Stimulated activated CD8-positive, alpha-beta memory T cell treated with anti-CD3 and anti-CD28 coated beads, Interleukin-7, amount 100 ng/mL, for 24 hours (primary cell): ENCODE measurements around the gene ZBTB11.
"Not testable (repeated sequence)": the region's sequence is repeated elsewhere in the genome, so short reads cannot be mapped to it uniquely, and the experiment has no call there.

Experiments
- DNase-seq: peaks from one replicate; pipeline ENCODE4 v3.0.0-alpha.2; 2020; ENCODE audit warnings: low read depth

ZBTB11 gene, protein sequence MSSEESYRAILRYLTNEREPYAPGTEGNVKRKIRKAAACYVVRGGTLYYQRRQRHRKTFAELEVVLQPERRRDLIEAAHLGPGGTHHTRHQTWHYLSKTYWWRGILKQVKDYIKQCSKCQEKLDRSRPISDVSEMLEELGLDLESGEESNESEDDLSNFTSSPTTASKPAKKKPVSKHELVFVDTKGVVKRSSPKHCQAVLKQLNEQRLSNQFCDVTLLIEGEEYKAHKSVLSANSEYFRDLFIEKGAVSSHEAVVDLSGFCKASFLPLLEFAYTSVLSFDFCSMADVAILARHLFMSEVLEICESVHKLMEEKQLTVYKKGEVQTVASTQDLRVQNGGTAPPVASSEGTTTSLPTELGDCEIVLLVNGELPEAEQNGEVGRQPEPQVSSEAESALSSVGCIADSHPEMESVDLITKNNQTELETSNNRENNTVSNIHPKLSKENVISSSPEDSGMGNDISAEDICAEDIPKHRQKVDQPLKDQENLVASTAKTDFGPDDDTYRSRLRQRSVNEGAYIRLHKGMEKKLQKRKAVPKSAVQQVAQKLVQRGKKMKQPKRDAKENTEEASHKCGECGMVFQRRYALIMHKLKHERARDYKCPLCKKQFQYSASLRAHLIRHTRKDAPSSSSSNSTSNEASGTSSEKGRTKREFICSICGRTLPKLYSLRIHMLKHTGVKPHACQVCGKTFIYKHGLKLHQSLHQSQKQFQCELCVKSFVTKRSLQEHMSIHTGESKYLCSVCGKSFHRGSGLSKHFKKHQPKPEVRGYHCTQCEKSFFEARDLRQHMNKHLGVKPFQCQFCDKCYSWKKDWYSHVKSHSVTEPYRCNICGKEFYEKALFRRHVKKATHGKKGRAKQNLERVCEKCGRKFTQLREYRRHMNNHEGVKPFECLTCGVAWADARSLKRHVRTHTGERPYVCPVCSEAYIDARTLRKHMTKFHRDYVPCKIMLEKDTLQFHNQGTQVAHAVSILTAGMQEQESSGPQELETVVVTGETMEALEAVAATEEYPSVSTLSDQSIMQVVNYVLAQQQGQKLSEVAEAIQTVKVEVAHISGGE

DNA sequence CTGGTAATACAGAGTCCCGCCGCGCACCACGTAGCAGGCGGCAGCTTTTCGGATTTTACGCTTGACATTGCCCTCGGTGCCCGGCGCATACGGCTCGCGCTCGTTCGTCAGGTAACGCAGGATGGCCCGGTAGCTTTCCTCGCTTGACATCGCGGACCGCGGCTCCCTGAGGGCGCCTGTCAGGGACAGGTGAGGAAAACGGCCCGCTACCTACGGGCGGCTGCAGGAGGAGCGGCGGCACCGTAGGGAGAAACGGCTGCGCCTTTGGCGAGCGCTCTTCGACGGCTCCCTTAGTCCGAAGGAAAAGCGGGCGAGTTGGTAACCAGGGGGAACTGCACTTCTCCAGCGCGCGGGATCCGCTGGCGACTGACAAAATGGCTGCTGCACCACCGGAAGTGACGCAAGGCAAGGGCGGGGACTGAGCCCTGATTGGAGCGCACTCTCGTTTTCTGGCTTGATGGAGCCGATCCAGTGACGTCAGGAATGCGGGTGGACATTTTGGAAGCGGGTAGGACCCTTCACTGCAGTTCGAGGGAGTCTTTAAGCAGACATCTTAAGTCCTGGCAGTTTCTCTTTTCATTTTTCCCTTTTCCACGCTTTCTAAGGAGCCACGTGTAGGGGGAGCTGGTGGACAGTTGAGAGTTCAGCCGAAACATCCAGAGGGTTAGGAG is at the start of gene ZBTB11:
TSS of gene ZBTB11 (minus strand) at position 368 of the 671 bp plus-strand sequence. CDS start at position 150, 218 bp downstream.
- peak; percentile 100 for DNase-seq

DNA sequence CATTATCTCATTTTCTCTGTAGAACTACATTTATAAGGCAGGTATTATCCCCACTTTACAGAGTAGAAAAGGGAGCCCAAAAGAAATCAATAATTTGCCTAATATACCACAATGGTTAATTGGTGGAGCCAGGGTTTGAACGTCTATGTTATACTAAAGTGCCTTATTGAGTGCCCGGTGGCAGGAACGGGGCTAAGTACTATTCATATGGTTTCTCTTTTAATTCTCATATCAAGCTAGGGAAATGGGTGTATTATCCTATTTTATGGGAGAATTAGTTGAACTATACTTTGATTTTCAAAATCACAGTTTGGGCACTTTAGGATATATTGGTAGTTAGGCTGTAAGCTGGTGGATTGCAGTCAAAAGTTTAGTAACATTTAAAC is 49.0 kb upstream of the ZBTB11 start:
- no peak for DNase-seq

DNA sequence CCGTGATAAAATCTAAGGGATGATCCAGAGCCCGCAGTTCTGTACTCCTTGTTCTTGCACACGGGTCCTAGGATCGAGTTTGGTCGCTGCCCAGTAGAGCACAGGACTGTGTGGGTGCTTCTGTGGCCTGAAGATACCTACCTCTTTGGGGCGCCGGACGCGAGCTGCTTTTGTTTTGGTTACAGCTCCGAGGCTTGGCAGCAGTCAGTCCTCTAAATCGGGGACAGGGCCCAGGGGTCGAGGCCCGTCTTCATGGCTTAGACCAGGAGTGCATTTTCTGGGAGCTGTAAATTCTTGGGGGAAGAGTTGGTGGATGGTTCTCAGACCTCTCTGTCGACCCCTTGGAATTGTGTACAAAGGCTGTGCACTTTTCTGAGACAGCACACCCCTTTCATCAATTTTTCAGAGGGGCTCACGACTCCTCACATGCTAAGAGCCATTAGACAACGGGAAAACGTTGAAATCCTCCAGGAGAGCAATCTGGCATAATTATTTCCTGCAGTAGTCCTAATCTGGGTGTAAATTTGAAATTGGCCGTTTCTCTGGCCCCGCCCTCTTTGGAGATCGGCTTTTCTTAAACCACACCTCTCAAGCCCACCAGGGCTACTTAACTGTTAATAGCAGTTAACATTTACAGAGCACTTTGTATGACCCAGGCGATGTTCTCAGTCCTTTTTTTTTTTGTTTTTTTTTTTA is 48.4 kb upstream of the ZBTB11 start:
- DNase-seq: no peak

DNA sequence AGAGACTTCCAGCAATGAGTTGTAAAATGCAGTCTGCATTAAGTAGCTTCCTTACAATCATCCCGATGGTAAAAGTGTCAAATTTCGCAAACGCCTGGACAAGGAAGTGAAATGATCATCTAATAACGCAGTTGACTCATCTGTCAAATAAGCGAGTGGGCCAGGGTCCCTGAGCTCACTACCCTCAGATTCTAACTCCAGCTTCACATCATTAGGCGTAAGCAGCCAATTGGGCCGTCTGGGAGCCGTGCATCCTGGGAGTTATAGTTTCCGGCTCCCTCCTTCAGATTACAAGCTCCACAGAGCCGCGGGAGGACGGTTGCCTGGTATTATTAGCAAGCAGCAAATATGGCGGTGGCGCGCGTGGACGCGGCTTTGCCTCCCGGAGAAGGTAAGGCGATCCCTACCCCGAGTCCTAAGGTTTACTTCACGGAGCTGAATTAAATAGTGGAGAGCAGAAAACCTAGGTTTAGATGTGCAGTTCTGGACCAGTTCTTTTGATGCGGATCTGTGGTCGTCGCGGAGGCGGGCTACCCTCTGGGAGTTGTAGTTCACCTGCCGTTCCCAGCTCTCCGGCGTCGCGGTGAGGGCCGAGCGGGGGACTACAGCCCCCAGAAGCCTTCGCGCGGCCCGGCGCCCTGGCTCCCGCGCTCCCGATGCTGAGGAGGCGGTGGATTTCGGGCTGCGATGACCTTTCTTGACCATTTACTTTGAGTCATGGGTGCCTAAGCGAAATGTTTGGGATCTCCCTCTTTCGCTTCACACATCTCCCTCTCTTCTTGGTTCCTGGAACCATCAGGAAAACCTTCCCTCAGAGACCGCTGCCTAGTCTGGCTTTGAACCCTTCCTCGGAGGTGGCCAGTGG is 47.6 kb upstream of the ZBTB11 start, which contains the start of gene CEP97:
TSS of gene CEP97 (plus strand) at position 286 of the 865 bp plus-strand sequence. CDS start at position 349, 63 bp downstream.
- peak; percentile 74 for DNase-seq

DNA sequence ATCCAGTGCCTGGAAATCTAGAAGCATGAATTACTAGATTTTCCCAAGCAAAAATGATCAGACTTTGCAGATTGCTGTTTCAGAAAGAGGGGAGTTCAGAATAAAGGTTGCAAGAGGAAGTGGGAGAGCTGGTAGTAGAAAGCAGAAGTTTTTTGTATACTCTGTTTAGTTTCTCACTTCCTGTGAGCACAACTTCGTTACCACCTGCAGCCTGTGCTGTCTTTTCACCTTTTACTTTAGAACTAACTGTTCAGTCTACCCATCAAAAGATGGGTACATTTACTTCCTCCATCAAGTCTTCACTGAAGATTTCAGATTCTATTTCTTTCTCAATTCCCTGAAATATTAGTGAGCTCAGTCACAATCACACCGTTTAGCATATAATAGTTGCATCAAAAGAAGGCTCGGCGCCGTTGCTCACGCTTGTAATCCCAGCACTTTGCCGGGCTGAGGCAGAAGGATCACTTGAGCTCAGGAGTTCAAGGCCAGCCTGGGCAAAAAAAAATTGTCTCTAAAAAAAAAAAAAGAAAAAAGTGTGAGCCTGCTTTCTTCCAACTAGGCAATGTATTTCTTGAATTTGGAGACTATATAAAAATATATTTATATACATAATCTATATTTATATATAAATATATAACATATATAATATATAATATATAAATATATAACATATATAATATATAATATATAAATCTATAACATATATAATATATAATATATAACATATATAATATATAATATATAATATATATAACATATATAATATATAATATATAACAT is 45.7 kb upstream of the ZBTB11 start:
- DNase-seq: no peak

DNA sequence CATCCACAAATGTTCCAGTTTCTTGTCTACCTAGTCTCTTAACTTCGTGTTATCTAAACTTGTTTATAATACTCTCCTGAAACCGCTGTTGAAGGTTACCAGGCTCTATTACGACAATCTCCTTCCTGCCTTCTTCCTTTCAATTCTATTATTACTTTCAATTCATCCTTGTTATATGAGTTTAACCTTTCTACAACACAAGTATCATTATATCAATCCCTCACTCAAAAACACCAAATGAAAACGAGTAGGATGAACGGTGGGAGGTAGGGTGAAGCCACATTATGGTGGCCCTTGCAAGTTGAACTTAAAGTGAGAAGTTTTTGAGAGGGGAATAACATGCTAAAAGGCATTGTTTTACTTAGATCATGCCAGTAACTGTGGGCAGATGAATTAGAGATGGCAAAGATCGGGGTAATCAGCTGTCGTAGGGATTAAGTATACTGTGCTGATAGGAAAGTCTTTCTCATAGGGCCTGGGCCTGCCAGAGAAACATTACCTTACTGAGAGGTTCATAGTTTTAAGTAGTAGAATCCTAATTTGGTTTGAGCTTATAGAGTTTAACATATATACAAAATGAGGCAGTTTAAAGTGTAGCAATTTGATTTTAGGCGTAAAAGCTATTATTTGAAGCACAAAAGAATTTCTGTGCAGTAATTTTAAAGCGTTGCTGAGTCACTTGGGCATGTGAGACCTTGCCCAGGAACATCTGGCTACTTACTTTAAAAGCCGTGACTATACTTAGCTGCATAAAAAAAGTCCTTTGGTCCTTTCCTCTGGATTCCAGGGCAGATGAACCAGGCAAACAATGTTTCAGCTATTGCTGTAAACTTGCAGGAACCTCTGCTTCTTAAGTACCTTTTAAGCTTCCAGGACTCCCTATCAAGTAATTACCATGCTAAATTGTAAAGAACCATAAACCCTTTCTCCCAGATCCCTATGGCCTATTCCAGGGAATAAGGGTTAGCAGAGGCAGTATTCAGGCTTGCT is 44.2 kb upstream of the ZBTB11 start:
- DNase-seq: no peak

DNA sequence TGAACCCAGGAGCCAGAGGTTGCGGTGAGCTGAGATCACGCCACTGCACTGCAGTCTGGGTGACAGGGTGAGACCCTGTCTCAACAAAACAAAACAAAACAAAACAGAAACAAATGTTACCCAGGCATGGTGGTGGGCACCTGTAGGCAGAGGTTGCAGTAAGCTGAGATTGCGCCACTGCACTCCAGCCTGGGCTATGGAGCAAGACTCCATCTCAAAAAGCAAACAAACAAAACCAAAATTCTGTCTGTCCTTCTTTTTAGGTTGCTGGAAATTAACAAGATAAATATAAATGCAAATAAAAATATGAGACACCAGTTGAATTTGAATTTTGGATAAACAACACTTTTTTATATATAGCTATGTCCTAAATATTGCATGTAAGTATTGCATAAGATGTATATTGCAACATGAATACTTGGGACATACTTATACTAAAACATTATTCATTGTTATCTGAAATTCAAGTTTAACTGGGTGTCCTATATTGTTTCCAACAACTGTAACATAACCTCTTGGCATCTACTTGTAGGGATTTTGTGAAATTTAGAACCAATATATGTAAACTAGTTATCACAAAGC is 42.8 kb upstream of the ZBTB11 start:
- no peak for DNase-seq

DNA sequence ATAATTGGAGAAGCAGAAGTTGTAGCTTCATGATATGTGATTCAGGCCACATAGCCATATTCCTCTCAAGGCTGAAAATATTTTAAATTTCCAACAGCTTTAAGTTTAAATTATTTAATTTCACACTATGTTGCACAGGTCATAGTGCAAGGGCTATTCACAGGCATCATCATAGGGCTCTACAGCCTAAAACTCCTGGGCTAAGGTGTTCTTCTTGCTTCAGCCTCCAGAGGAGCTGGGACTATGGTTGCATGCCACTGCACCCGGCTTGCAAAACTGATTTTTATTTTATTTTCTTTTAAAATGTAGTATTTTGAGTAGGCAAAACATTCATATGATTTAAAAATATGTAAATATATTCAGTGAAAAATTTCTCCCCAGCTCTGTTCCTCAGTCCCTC is 41.5 kb upstream of the ZBTB11 start:
- DNase-seq: no peak

DNA sequence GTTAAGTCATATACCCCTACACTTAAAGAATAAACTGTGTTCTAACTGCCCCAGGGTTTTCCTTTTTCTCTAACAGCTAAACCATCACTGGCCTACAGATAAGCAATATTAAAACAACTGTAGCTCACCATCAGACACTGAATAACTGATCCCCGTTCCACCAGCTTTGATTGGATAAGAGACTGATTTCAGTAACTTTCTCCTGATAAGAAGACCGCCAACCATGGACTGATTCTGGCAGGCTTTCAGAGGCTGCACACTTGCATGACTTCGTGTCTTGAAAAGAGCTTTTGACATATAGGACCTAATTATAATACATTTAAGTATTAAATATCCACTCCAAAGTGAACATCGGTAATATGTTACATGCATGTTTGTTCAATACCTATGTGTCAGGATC is 32.2 kb upstream of the ZBTB11 start:
- no peak for DNase-seq

DNA sequence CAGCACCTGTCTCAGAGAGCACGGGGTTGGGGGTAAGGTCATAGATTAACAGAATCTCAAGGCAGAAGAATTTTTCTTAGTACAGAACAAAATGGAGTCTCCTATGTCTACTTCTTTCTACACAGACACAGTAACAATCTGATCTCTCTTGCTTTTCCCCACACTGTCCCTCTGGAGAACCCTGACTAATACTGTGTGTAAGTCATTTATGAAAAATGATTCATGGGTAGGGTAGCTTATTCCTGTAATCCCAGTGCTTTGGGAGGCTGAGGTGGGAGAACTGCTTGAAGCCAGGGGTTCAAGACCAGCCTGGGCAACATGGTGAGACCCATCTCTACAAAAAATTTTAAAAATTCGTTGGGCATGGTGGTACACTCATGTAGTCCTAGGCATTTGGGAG is 27.7 kb upstream of the ZBTB11 start:
- not testable (repeated sequence) for DNase-seq

DNA sequence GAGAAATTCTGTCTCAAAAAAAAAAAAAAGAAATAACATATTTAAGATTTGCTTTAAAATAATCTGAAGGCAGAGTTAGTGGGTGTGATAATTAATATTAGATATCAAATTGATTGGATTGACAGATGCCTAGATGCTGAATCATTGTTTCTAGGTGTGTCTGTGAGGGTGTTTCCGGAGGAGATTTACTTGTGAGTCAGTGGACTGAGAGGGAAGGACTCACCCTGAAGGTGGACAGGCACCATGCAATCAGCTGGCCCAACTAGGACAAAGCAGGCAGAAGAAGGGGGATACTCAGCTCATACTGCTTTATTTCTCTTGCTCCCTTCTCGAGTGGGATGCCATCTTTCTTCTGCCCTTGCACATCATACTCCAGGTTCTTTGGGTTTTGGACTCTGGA is 26.2 kb upstream of the ZBTB11 start:
- DNase-seq: no peak

DNA sequence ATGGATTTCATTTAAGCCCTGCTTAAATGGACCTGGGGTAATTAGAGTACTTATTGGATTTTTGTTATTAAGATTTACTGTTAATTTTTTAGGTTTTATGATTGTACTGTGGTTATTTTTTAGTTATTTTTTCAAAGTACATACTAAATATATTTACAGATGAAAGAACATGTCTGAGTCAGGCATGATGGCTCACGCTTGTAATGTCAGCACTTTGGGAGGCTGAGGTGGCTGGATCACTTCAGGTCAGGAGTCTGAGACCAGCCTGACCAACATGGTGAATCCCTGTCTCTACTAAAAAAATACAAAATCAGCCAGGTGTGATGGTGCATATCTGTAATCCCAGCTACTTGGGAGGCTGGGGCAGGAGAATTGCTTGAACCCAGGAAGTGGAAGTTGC is 25.8 kb upstream of the ZBTB11 start:
- DNase-seq: no peak

DNA sequence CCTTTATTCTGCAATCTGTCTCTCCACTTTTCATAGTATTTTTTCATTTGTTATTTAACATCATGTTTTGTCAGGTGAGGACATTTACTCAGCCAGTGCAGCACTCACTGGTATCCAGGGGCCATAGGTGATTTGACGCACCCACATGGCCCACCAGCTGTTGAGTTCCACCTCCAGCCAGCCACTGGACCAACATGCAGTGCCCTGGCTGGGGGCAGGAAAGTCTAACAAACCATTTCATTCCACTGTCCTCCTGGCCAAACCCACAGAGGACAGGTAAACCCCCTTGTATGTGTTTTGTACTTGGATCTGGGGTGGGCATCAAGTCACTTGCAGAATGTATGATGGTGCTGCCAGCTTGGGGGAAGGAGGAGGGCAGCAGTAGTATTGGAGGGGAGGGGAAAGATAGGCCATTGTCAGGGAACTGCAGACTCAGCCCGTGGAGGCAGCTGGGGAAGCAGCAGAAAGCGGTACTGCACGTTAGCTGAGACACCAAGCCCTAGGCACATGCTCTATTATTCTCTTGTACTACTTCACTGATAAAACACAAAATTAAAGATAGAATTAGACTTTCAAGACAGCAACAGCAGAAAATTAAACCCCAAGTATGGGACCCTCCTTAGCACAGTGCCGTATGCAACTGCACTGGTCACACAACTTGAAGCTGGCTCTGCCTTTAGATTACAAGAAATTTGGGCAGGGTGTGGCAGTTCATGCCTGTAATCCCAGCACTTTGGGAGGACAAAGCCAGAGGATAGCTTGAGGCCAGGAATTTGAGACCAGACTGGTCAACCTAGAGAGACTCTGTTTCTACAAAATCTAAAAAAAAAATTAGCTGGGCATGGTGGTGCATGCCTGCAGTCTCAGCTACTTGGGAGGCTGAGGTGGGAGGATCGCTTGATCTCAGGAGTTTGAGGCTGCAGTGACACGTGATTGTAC is 25.0 kb upstream of the ZBTB11 start:
- no peak for DNase-seq

DNA sequence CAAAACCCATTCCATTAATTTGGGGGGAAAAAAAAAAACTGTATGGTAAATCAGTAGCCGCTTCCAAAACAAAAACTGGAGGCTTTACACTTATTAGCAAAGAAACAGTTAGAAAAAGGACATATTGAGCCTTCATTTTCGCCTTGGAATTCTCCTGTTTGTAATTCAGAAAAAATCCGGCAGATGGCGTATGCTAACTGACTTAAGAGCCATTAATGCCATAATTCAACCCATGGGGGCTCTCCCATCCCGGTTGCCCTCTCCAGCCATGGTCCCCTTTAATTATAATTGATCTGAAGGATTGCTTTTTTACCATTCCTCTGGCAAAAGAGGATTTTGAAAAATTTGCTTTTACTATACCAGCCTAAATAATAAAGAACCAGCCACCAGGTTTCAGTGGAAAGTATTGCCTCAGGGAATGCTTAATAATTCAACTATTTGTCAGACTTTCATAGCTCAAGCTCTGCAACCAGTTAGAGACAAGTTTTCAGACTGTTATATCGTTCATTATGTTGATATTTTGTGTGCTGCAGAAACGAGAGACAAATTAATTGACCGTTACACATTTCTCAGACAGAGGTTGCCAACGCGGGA is 18.9 kb upstream of the ZBTB11 start:
- DNase-seq: no peak

DNA sequence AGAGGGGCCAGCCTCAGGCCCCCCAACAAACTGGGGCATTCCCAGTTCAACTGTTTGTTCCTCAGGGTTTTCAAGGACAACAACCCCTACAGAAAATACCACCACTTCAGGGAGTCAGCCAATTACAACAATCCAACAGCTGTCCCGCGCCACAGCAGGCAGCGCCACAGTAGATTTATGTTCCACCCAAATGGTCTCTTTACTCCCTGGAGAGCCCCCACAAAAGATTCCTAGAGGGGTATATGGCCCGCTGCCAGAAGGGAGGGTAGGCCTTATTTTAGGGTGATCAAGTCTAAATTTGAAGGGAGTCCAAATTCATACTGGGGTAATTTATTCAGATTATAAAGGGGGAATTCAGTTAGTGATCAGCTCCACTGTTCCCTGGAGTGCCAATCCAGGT is 17.9 kb upstream of the ZBTB11 start:
- not testable (repeated sequence) for DNase-seq

DNA sequence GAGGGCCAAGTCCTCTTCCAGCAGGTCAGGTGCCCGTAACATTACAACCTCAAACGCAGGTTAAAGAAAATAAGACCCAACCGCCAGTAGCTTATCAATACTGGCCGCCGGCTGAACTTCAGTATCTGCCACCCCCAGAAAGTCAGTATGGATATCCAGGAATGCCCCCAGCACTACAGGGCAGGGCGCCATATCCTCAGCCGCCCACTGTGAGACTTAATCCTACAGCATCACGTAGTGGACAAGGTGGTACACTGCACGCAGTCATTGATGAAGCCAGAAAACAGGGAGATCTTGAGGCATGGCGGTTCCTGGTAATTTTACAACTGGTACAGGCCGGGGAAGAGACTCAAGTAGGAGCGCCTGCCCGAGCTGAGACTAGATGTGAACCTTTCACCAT is 16.6 kb upstream of the ZBTB11 start:
- DNase-seq: not testable (repeated sequence)
